ENCODE data around the gene RASSF3.
"Not testable (repeated sequence)": the region's sequence is repeated elsewhere in the genome, so short reads cannot be mapped to it uniquely, and the experiment has no call there.

Gene RASSF3

GRCh38 chr12:64598831-64599230 lies 11.5 kb upstream of the RASSF3 start:
- DNase-seq: no peak

GRCh38 chr12:64600164-64600561 lies 10.1 kb upstream of the RASSF3 start:
- no peak for DNase-seq

DNA sequence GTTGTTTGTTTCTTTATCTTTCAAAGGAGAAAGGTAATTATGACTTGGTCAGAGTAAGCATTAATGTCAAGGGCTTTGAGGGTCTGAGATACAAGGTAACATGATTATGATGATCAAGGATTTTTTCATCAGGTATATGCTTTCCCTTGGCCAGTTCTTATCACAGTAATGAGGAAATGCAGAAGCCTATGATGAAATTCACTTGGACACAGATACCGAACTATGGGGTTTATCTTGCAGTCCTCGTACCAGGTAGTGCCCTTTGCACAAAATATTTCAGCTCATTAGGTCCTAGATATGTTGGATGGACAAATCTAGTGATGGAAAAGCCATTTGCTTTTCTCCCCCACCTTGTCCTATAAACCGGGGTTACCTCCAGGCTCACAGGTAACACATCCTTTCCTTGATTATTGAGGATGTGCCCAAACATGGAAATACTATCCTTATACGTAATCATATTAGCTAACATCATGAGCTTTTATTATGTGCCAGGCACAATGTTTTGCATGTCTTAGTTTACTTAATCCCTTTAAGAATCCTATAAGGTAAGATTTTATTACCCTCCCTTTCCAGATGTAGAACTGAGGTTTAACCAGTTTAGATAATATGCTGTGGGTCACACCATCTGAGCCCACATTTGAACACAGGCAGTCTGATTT lies 7.0 kb upstream of the RASSF3 start:
- no peak for DNase-seq

DNA sequence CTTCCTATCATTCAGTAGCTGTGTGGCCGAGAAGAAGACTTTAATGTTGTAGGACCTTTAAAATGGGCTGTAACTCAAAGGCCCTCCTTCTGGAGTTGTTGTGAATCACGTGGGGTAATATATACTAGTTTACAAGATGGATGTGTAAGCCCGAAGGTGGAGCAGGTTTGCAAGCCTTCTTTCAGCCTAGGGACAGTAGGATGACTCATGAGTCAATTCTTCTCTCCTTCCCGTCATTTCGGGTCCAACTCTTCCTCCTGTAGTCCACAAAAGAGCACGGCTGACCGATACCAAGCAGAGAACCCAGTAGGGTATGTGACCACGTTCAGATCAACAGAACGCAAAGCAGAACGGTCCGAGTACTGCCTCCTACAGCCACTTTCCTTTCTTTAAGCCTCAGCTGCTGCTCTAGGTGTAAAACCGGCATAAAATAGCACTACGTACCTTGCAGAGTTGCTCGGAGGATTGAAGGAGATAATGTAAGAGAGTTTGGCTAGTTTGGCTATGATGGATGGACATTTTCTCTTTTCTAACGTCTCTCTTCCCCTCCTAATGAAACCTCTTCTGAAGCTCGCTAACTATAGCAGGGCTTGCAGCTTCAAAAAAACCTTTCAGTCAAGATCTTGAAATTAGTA lies 1.3 kb upstream of the RASSF3 start:
- DNase-seq: no peak

GRCh38 chr12:64609536-64610078 lies 688 bp upstream of the RASSF3 start:
- no peak for DNase-seq

DNA sequence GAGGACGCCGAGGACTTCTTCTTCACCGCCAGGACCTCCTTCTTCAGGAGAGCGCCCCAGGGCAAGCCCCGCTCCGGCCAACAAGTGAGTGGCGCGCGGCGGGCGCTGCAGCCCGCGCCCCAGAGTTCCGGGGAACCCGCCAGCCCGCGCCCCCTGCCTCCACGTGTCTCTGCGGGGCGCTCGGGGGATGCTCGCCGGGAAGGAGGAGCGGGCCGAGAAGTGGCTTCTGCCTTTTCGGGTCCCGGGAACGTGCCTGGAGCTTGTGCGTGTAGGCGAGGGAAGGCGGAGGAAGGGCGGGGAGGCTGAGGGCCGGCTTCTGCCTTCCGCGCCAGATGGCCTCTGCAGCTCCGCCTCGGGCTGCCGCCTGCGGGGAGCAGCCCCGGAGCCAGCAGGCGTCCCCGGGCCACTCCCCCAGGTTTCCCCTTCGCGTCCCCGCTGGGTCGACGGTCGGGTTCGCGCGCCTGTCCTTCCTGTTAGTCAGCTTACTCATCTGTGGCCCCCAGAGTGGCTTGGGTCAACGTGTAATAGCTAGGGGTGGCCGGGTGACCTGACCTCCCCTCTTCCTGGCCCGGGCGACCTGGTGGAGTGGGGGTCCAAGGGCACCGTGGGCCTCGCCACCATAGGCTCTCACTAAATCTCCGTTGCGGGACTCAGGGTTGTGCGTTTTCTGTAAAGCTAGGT lies 505 bp downstream of the RASSF3 start:
- no peak for DNase-seq

GRCh38 chr12:64611341-64612284 lies 1.3 kb downstream of the RASSF3 start:
- no peak for DNase-seq

DNA sequence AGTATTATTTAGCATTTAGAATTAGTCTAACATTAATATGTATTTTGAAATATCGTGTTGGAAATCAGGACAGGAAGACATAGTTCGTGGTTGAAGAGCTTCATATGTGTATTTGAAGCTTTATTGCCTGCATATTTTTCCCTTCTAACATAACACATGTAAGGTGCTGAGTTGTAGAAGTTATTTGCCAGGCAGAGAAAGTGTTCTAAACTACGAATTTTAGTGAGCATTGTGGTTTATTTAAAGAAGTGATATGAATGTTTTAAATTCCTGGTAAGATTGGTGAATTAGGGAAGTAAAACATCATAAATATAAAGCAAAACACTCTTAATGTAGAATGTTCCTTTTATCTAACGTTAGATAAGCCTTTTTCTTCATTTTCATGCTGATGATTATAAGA lies 2.5 kb downstream of the RASSF3 start:
- DNase-seq: no peak

DNA sequence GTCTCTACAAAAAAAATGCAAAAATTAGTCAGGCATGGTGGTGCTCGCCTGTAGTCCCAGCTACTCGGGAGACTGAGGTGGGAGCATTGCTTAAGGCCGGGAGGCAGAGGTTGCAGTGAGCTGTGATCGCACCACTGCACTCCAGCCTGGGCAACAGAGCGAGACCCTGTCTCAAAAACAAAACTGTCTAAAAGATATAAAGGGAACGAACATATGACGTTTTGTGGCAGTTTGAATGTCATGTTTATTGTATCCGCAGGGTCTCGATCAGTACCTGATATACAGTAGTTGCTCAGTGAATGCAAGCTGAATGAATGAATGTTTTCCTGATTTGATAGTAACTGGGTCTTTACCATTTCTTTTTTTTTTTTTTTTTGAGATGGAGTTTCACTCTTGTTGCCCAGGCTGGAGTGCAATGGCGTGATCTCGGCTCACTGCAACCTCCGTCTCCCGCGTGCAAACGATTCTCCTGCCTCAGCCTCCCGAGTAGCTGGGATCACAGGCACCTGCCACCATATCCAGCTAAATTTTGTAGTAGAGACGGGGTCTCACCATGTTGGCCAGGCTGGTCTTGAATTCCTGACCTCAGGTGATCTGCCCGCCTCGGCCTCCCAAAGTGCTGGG lies 3.6 kb downstream of the RASSF3 start:
- DNase-seq: not testable (repeated sequence)

DNA sequence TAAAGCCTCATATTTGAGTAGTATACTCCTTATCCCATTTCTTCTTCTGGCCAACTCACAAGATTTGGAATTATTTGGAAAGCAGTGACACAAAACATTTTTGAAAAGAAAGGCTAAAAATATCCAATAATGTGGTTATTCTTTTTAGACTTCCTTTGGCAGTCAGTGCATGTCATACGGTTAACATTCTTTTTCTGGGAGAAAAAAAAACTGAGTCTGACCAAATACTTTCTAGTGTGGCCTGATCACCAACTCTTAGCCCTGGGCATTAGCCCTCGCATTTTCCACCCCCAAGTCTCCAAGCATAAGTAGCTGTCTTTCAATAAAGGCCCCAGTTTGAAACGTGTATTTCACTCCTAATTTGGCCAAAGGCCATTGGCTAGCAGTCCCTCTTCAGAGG lies 5.9 kb downstream of the RASSF3 start:
- DNase-seq: no peak

- no peak for DNase-seq
These were observed 8.8 kb downstream of the RASSF3 start for GRCh38 chr12:64618953-64619590.

DNA sequence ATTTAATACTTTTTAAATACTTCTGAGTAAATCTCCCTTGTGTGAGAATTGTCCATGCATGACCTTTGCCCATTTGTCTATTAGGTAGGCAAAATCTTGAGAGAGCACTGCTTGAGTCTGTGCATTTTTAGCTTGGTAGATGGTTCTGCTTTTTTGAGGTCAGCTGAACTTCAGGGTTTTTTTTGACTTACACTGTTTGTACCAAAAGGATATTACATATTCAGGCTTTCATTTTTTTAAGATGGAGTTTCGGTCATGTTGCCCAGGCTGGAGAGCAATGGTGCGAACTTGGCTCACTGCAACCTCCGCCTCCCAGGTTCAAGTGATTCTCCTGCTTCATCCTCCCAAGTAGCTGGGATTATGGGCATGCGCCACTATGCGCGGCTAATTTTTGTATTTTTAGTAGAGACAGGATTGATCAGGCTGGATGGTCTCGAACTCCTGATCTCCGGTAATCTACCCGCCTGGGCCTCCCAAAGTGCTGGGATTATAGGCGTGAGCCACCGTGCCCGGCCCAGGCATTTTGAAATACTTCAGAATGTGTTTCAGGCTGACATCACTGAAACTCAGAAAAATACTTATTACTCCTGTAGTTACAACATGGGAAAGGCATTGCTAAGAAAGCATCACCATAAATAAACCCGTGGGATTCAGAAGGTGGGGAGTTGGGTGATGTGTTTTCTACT lies 11.1 kb downstream of the RASSF3 start:
- no peak for DNase-seq

- DNase-seq: no peak
These were observed 13.7 kb downstream of the RASSF3 start for GRCh38 chr12:64624035-64624434.

- DNase-seq: no peak
These were observed 15.2 kb downstream of the RASSF3 start for GRCh38 chr12:64625243-64626077.

- DNase-seq: not testable (repeated sequence)
These were observed 16.3 kb downstream of the RASSF3 start for GRCh38 chr12:64626588-64626987.

- DNase-seq: no peak
These were observed 17.5 kb downstream of the RASSF3 start for GRCh38 chr12:64627771-64628170.

- no peak for DNase-seq
These were observed 20.9 kb downstream of the RASSF3 start for GRCh38 chr12:64631197-64631596.

DNA sequence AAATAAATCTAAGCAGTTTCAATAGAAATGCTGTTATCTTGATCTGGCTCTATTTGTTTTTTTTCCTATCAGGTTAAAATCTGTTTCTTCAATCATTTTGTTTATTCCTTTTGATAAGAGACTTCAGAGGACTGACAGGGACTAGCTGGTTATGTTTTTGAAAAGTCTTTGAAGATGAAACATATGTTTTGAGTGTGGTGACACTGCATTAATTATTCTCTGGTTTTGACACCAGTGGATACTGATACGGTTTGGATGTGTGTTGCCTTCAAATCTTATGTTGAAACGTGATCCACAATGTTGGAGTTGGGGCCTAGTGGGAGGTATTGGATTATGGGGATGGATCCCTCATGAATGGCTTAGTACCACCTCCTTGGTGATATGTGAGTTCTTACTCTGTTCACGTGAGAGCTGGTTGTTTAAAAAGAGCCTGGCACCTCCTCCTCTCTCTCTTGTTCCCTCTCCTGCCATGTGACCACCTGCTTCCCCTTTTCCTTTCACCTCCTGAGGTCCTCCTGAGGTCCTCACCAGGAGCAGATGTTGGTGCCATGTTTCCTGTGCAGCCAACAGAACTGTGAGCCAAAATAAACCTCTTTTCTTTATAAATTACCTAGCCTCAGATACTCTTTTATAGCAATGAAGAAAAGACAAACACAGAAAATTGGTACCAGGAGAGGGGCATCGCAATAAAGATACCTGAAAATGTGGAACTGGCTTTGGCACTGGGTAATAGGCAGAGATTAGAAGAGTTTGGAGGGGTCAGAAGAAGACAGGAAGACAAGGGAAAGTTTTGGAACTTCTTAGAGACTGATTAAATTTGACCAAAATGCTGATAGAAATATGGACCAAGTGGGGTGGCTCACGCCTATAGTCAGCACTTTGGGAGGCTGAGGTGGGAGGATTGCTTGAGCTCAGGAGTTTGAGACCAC lies 23.0 kb downstream of the RASSF3 start:
- DNase-seq: no peak

DNA sequence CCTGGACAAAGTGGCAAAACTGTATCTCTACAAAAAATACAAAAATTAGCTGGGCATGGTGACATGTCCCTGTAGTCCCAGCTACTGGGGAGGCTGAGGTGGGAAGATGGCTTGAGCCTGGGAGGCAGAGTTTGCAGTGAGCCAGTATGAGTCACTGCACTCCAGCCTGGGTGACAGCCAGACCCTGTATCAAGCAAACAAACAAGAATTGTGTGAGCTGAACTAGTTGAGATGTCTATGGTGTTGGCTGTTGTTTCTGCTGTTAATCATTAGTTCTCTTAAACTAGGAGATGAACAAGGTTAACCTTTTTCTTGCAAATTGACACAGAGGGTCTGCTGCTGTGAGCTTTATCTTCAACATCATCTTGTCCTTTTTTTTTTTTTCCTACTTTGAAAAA lies 23.6 kb downstream of the RASSF3 start:
- no peak for DNase-seq
